ENCODE measurements around the gene HOXD3. TPM values are rescaled to one million over a fixed set of nuclear protein-coding genes. Genes with fewer than 3 reads are reported as not detected.

The HOXD3 gene
- total RNA-seq, 1 donor from 2014 or later, result 54.6 TPM

DNA sequence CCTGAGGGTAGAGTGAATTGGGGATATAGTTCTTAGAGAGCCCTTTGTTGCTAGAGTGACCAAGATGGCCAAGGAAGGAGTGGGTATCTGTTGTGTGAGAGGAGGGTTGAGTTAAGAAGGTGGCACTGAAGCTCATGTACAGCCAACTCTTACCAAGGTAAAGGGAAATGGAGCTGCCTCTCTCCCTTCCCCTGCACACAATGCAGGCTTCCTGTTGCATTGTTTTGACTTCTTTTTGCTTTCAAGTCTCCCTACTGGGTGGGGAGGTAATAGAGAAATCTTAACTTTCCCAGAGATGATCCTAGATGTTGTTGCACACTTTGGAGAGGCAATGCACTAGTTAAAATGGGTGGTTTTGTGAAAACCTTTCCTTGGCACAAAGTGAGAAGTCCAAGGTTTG is 55.2 kb downstream of the HOXD3 start:
- peak; percentile 75 for DNase-seq

DNA sequence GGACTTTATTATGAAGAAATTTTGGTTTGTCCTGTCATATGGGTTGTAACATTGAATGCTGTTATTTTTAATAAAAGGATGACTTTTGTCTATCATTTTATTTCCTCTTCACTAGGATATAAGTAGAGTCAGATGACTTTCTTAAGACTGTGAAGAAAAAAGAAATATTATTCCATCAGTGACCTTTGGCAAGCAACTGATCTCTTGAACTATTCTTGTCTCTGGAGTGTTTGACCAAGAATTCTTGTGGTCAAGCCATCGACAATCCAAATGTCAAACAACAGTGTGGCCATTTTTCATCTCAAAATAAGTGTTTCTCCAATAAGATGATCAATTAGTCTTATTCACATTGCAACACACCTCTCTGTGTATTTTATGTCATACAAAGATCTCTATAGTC is 56.3 kb downstream of the HOXD3 start:
- no peak for DNase-seq

Other genes starting within 250 kb of the HOXD3 start
- 8.0 and 10.5 TPM in 2 replicates for gene LNPK, start 155.0 kb upstream of the HOXD3 start, total RNA-seq
- not detected in 2 replicates for gene EVX2, start 73.3 kb upstream of the HOXD3 start, total RNA-seq
- under 0.01 TPM in 1 of 2 replicates, not detected in the other for gene HOXD13, start 64.6 kb upstream of the HOXD3 start, total RNA-seq
- not detected in 2 replicates for gene HOXD12, start 57.5 kb upstream of the HOXD3 start, total RNA-seq
- gene HOXD11, start 50.0 kb upstream of the HOXD3 start, total RNA-seq, result 0.17 TPM in 1 of 2 replicates, not detected in the other
- gene HOXD10, start 40.5 kb upstream of the HOXD3 start, total RNA-seq, result 7.7 and 15.2 TPM in 2 replicates
- 24.5 and 28.4 TPM in 2 replicates for gene HOXD9, start 34.6 kb upstream of the HOXD3 start, total RNA-seq
- gene HOXD8, start 27.6 kb upstream of the HOXD3 start, total RNA-seq, result 30.3 and 33.0 TPM in 2 replicates
- gene HOXD4, start 5.8 kb upstream of the HOXD3 start, total RNA-seq, result 6.1 and 8.8 TPM in 2 replicates
- 11.2 and 15.4 TPM in 2 replicates for gene HOXD1, start 31.4 kb downstream of the HOXD3 start, total RNA-seq
- 24.4 and 26.7 TPM in 2 replicates for gene MTX2, start 112.1 kb downstream of the HOXD3 start, total RNA-seq